ENCODE measurements around the gene NTN5.
A peak's percentile ranks its signal among the peaks of the same experiment; 100 is the strongest.
"Not testable (repeated sequence)": the region's sequence is repeated elsewhere in the genome, so short reads cannot be mapped to it uniquely, and the experiment has no call there.

The NTN5 gene

GRCh38 chr19:48644355-48644754, 28.5 kb downstream of the NTN5 start:
- no peak for DNase-seq (ENCODE audit: low read depth)

GRCh38 chr19:48642862-48643261, 30.0 kb downstream of the NTN5 start:
- DNase-seq (ENCODE audit: low read depth) = no peak

GRCh38 chr19:48641850-48642249, 31.0 kb downstream of the NTN5 start:
- no peak for DNase-seq (ENCODE audit: low read depth)

- no peak for DNase-seq (ENCODE audit: low read depth)
These were observed 33.1 kb downstream of the NTN5 start for GRCh38 chr19:48639483-48640375.

- no peak for DNase-seq (ENCODE audit: low read depth)
These were observed 33.9 kb downstream of the NTN5 start for GRCh38 chr19:48638831-48639381.

- peak; percentile 80 for DNase-seq (ENCODE audit: low read depth)
These were observed 34.6 kb downstream of the NTN5 start for GRCh38 chr19:48637948-48638830.

GRCh38 chr19:48637449-48637947, 35.3 kb downstream of the NTN5 start:
- peak; percentile 98 for DNase-seq (ENCODE audit: low read depth)

- DNase-seq (ENCODE audit: low read depth) = no peak
These were observed 35.9 kb downstream of the NTN5 start, which contains the start of gene DBP for GRCh38 chr19:48636859-48637448. Gene DBP (minus strand): TSS chr19:48637379. CDS start chr19:48636994, 385 bp downstream.

- DNase-seq (ENCODE audit: low read depth) = no peak
These were observed 36.6 kb downstream of the NTN5 start for GRCh38 chr19:48635966-48636858.

- DNase-seq (ENCODE audit: low read depth) = no peak
These were observed 37.4 kb downstream of the NTN5 start for GRCh38 chr19:48635263-48635965.

- peak; percentile 86 for DNase-seq (ENCODE audit: low read depth)
These were observed 38.2 kb downstream of the NTN5 start for GRCh38 chr19:48634424-48635262.

GRCh38 chr19:48634036-48634342, 38.8 kb downstream of the NTN5 start:
- DNase-seq (ENCODE audit: low read depth) = no peak

GRCh38 chr19:48633148-48634035, 39.4 kb downstream of the NTN5 start:
- DNase-seq (ENCODE audit: low read depth) = no peak

- DNase-seq (ENCODE audit: low read depth) = no peak
These were observed 40.1 kb downstream of the NTN5 start for GRCh38 chr19:48632692-48633147.

GRCh38 chr19:48632286-48632685, 40.5 kb downstream of the NTN5 start:
- not testable (repeated sequence) for DNase-seq (ENCODE audit: low read depth)

- no peak for DNase-seq (ENCODE audit: low read depth)
These were observed 41.6 kb downstream of the NTN5 start for GRCh38 chr19:48631225-48631624.

- no peak for DNase-seq (ENCODE audit: low read depth)
These were observed 42.3 kb downstream of the NTN5 start for GRCh38 chr19:48630296-48631063.
